Hepatocyte (in vitro differentiated cells): ENCODE measurements around the gene MTA3. TPM values are rescaled to one million over a fixed set of nuclear protein-coding genes. Genes with fewer than 3 reads are reported as not detected.

Experiments used
- DNase-seq: peaks from one replicate; pipeline ENCODE4 v3.0.0-alpha.2; 2016; ENCODE audit warnings: low spot score
- H2AFZ ChIP-seq: fragments of 200-600 bp; sonication (generic); 2 replicates; pipeline ENCODE4 v1.6.0; 2016; ENCODE audit warnings: antibody characterized with exemption, mild to moderate bottlenecking
- H3K27ac ChIP-seq: fragments of 200-600 bp; sonication (generic); 2 replicates; pipeline ENCODE4 v1.5.1; 2016; ENCODE audit warnings: mild to moderate bottlenecking
- H3K27me3 ChIP-seq: fragments of 200-600 bp; sonication (generic); 2 replicates; pipeline ENCODE4 v1.6.1; 2016
- H3K36me3 ChIP-seq: fragments of 200-600 bp; sonication (generic); replicated peaks from 2 replicates; pipeline ENCODE4 v1.5.1; 2016; ENCODE audit warnings: low read depth; ENCODE audit not compliant: insufficient read depth
- H3K4me1 ChIP-seq: fragments of 200-600 bp; sonication (generic); 2 replicates; pipeline ENCODE4 v1.5.1; 2016; ENCODE audit warnings: mild to moderate bottlenecking, moderate library complexity; ENCODE audit not compliant: insufficient read depth
- H3K4me2 ChIP-seq: fragments of 200-600 bp; sonication (generic); 2 replicates; pipeline ENCODE4 v1.6.0; 2016
- H3K4me3 ChIP-seq: fragments of 200-600 bp; sonication (generic); 2 replicates; pipeline ENCODE4 v1.5.1; 2016; ENCODE audit warnings: mild to moderate bottlenecking
- H3K79me2 ChIP-seq: fragments of 200-600 bp; sonication (generic); 2 replicates; pipeline ENCODE4 v1.6.0; 2017; ENCODE audit warnings: mild to moderate bottlenecking
- H3K9me2 ChIP-seq: fragments of 200-600 bp; sonication (generic); replicated peaks from 2 replicates; pipeline ENCODE4 v1.6.0; 2017; ENCODE audit warnings: mild to moderate bottlenecking; ENCODE audit not compliant: insufficient read depth
- H3K9me3 ChIP-seq: fragments of 200-600 bp; sonication (generic); 2 replicates; pipeline ENCODE4 v1.5.1; 2016; ENCODE audit warnings: low read depth, mild to moderate bottlenecking
- H4K20me1 ChIP-seq: fragments of 200-600 bp; sonication (generic); 2 replicates; pipeline ENCODE4 v1.6.0; 2016; ENCODE audit warnings: mild to moderate bottlenecking; ENCODE audit not compliant: insufficient read depth, poor library complexity, severe bottlenecking
- CTCF ChIP-seq: fragments of 200-600 bp; sonication (generic); IDR thresholded peaks from 2 replicates; pipeline ENCODE4 v1.5.1; 2016; ENCODE audit warnings: antibody characterized with exemption, mild to moderate bottlenecking; ENCODE audit not compliant: poor library complexity
- EZH2 ChIP-seq: fragments of 200-600 bp; sonication (generic); IDR thresholded peaks from 2 replicates; pipeline ENCODE4 v1.6.1; 2016; ENCODE audit warnings: antibody characterized with exemption, mild to moderate bottlenecking, borderline replicate concordance
- EZH2phosphoT487 ChIP-seq: fragments of 200-600 bp; sonication (generic); IDR thresholded peaks from one replicate; pipeline ENCODE4 v1.6.1; 2018; ENCODE audit warnings: antibody characterized with exemption, mild to moderate bottlenecking, low read depth, moderate library complexity; ENCODE audit not compliant: unreplicated experiment, severe bottlenecking
- WGBS: methylation state at CpG from one replicate; pipeline ENCODE4 v1.1.6; 2016; ENCODE audit warnings: low lambda C conversion rate; ENCODE audit errors: missing lambda C conversion rate; 5-methylcytosine and 5-hydroxymethylcytosine counted together
- polyA plus RNA-seq: library from polyadenylated mRNA; unstranded; fragments of >200 nt; fragmentation: Nextera tagmentation; extraction: Ambion mirVana; gene quantifications from 2 replicates; pipeline ENCODE4 v1.2.1, GENCODE V29; 2016
- total RNA-seq: library from RNA; depleted of rRNA; stranded (reverse); fragments of >200 nt; gene quantifications from 2 replicates; pipeline ENCODE4 v1.2.3, GENCODE V29; 2014

Gene MTA3
- total and polyA plus RNA-seq, 2 experiments from 2014 or later: 34.6 to 44.3 TPM

GRCh38 chr2:42741140-42741539 is 172.7 kb downstream of the MTA3 start:
- H3K27ac ChIP-seq: no peak overlapping the region
- no peak overlapping the region for H2AFZ ChIP-seq
- no peak for DNase-seq
- 94% methylated on average over 3 of the region's 3 CpGs for whole genome bisulfite sequencing
- no peaks in the 10 kb centered on the region for H3K9me3 ChIP-seq
- no peaks in the 10 kb centered on the region for H3K36me3 ChIP-seq
- no peaks in the 10 kb centered on the region for H3K79me2 ChIP-seq
- no peaks in the 10 kb centered on the region for H3K4me1 ChIP-seq
- no peak overlapping the region for H3K4me3 ChIP-seq
- TF ChIP-seq EZH2 (no peak), EZH2phosphoT487 (no peak), CTCF (no peak)
- no peaks in the 10 kb centered on the region for H3K27me3 ChIP-seq
- no peaks in the 10 kb centered on the region for H4K20me1 ChIP-seq
- no peak overlapping the region for H3K4me2 ChIP-seq
- no peaks in the 10 kb centered on the region for H3K9me2 ChIP-seq

DNA sequence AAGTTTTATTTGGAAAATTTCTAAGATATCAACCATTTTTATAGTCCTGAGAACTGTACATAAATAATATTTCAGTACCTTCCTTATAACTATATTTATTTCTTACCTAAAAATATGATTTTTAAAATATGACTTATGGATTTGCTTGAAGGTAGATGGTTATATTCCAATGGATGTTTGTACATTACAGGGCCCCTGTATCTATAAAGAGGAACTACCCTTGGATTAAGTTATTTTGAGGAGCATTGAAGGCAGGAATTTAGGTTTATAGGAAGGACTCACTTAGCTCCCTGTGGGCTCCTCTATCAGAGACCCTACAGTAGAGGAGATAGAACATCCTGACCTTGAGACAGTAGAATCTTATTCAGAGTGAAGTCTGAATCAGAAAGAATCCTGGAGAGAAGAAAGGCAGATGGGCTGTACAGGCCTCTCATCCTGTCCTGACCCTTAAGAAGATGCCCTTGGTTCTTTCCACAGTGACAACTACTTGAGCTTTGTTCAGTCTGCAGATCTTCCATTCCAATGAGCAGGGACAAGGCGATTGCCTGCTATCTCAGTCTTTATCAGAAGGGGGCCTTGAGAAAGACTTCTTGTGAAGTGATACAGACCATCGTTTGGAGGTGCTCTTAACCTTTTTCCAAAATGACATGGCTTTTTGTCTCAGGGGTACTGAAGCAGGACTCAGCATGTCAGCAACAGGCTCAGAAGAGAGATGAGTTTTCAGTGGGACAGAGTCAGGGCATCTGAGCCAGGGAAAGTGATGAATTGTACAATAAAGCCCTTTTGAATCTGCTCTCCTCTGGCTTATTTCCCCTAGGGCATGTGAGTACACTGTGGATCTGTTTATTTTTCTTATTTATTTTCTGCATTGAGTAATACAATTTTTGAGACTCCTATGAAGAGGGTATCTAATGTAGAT is 174.6 kb downstream of the MTA3 start:
- no peaks in the 10 kb centered on the region for H3K9me3 ChIP-seq
- no peaks in the 10 kb centered on the region for H3K36me3 ChIP-seq
- H3K4me3 ChIP-seq: no peak overlapping the region
- H3K4me2 ChIP-seq: no peak overlapping the region
- no peaks in the 10 kb centered on the region for H3K27me3 ChIP-seq
- no peaks in the 10 kb centered on the region for H3K79me2 ChIP-seq
- no peak for DNase-seq
- H3K27ac ChIP-seq: no peak overlapping the region
- no peaks in the 10 kb centered on the region for H3K9me2 ChIP-seq
- 70% methylated on average over 2 of the region's 2 CpGs for WGBS
- no peaks in the 10 kb centered on the region for H4K20me1 ChIP-seq
- no peak overlapping the region for H2AFZ ChIP-seq
- no peak for TF ChIP-seq EZH2phosphoT487
- no peaks in the 10 kb centered on the region for H3K4me1 ChIP-seq

DNA sequence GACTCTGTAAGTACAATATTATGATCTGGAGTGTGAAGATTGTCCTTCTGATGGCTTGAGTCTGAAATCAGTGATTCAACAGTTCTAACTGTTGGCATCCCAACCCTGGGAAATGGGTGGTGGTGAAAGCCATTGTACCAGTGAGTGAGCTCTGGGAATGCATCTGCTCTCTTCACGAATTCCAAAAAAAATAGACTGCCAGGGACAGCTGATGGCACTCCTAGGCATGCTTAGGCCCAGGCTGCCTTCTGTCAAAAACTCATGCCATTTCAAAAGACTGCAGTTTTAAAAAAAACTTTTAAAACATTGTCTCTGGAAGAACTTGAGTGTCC is 175.2 kb downstream of the MTA3 start:
- Histone ChIP-seq H3K4me3 (no peak overlapping the region), H4K20me1 (no peaks in the 10 kb centered on the region), H3K36me3 (no peaks in the 10 kb centered on the region), H3K9me2 (no peaks in the 10 kb centered on the region), H2AFZ (no peak overlapping the region), H3K79me2 (no peaks in the 10 kb centered on the region), H3K4me2 (no peak overlapping the region), H3K27me3 (no peaks in the 10 kb centered on the region), H3K27ac (no peak overlapping the region), H3K9me3 (no peaks in the 10 kb centered on the region), H3K4me1 (no peaks in the 10 kb centered on the region)
- 100% methylated on average over 1 of the region's 1 CpG for WGBS
- DNase-seq: no peak
- TF ChIP-seq EZH2phosphoT487 (no peak), EZH2 (no peak), CTCF (no peak)

- DNase-seq: no peak
- H2AFZ ChIP-seq: no peak overlapping the region
- H3K9me3 ChIP-seq: no peaks in the 10 kb centered on the region
- no peaks in the 10 kb centered on the region for H3K9me2 ChIP-seq
- H3K27me3 ChIP-seq: no peaks in the 10 kb centered on the region
- no peak overlapping the region for H3K4me3 ChIP-seq
- H3K4me2 ChIP-seq: no peak overlapping the region
- TF ChIP-seq CTCF (no peak), EZH2 (no peak), EZH2phosphoT487 (no peak)
- no peak overlapping the region for H3K27ac ChIP-seq
- no peaks in the 10 kb centered on the region for H3K36me3 ChIP-seq
- H3K4me1 ChIP-seq: no peaks in the 10 kb centered on the region
- H3K79me2 ChIP-seq: no peaks in the 10 kb centered on the region
- 87% methylated on average over 3 of the region's 3 CpGs for WGBS
- H4K20me1 ChIP-seq: no peaks in the 10 kb centered on the region
Observed at GRCh38 chr2:42744545-42745082, 176.2 kb downstream of the MTA3 start.
